HCT116 (cell line): ENCODE results near the gene DNAAF5. TPM values are rescaled to one million over a fixed set of nuclear protein-coding genes. Genes with fewer than 3 reads are reported as not detected.

Source experiments
- ATAC-seq: fragments of 200-7000 bp; cut with Tn5 transposase; 2 replicates; pipeline ENCODE4 v1.9.1; 2020; ENCODE audit warnings: mild to moderate bottlenecking, moderate library complexity
- BruUV-seq: library from RNA; stranded (reverse); fragments of 400-500 nt; replicated peaks from 2 replicates; lab custom pipeline; 2021; lab: Mats Ljungman, UMichigan
- CTCF ChIA-PET: fragments of 300-600 bp; sonication (Branson Sonifier 250); formaldehyde crosslinking; loops from one replicate; lab custom pipeline; 2021; ENCODE audit warnings: antibody characterized with exemption; lab: Charles Lee
- POLR2A ChIA-PET: fragments of 300-600, 350-600 bp; sonication (Branson Sonifier 250); formaldehyde crosslinking; loops from one replicate; lab custom pipeline; 2021; ENCODE audit warnings: antibody characterized with exemption; lab: Charles Lee
- RAD21 ChIA-PET, 2 experiments: fragments of 300-600 bp; sonication (Branson Sonifier 250); formaldehyde crosslinking; loops; one replicate each; lab custom pipeline; 2023; ENCODE audit warnings: low total read pairs in 2 of 2; ENCODE audit not compliant: uncharacterized antibody in 2 of 2, unreplicated experiment in 2 of 2, low non-redundant PET in 1 of 2; lab: Charles Lee
- DNase-seq: peaks from one replicate; pipeline ENCODE4 v3.0.0-alpha.2; 2010; ENCODE audit warnings: low read depth, low spot score
- H2AFZ ChIP-seq: fragments of 200-600 bp; shearing (Covaris generic), sonication (generic); 2 replicates; pipeline ENCODE4 v1.6.1; 2017; ENCODE audit warnings: low read depth, mixed run types, mixed read lengths, antibody characterized with exemption, low read length; ENCODE audit not compliant: poor library complexity, severe bottlenecking
- H3K27ac ChIP-seq: 2 replicates; pipeline ENCODE4 v1.5.1; 2012; ENCODE audit warnings: low read depth, low read length
- H3K27me3 ChIP-seq: fragments of 200-600 bp; sonication (generic); 2 replicates; pipeline ENCODE4 v1.6.1; 2016; ENCODE audit warnings: mixed run types, low read length, mixed read lengths; ENCODE audit not compliant: insufficient read depth
- H3K36me3 ChIP-seq, 2 experiments: fragments of 200-500 bp in 1 of 2; fragments of 200-600 bp in 1 of 2; sonication (Bioruptor generic) in 1 of 2; sonication (generic) in 1 of 2; 2 replicates each; pipeline versions ENCODE4 v1.5.1 to v1.6.1; 2014 to 2016; ENCODE audit warnings: low read length in 2 of 2, inconsistent platforms in 1 of 2, mixed read lengths in 1 of 2, mixed run types in 1 of 2; ENCODE audit not compliant: insufficient read depth in 2 of 2, control insufficient read depth in 1 of 2
- H3K4me1 ChIP-seq, 2 experiments: fragments of 200-600 bp in 1 of 2; sonication (generic) in 1 of 2; 2 replicates each; pipeline versions ENCODE4 v1.5.1 to v1.6.1; 2012 to 2017; ENCODE audit warnings: low read length in 2 of 2, inconsistent platforms in 1 of 2, mild to moderate bottlenecking in 1 of 2, mixed read lengths in 1 of 2, mixed run types in 1 of 2, moderate library complexity in 1 of 2; ENCODE audit not compliant: insufficient read depth in 2 of 2, control insufficient read depth in 1 of 2
- H3K4me2 ChIP-seq: fragments of 200-600 bp; sonication (generic); 2 replicates; pipeline ENCODE4 v1.6.1; 2017; ENCODE audit warnings: mixed run types, low read length, mixed read lengths
- H3K4me3 ChIP-seq, 2 experiments: fragments of 200-600 bp in 1 of 2; sonication (generic) in 1 of 2; replicated peaks in 1 of 2; 2 replicates each; pipeline ENCODE4 v1.5.1; 2011 to 2016; ENCODE audit warnings: low read length in 2 of 2, control low read depth in 1 of 2, low read depth in 1 of 2, mild to moderate bottlenecking in 1 of 2, mixed read lengths in 1 of 2, mixed run types in 1 of 2
- H3K79me2 ChIP-seq: fragments of 200-600 bp; sonication (generic); 2 replicates; pipeline ENCODE4 v1.6.1; 2017; ENCODE audit warnings: mild to moderate bottlenecking, mixed run types, low read length, moderate library complexity, mixed read lengths; ENCODE audit not compliant: insufficient read depth
- H3K9ac ChIP-seq: fragments of 200-600 bp; sonication (generic); 2 replicates; pipeline ENCODE4 v1.6.1; 2016; ENCODE audit warnings: low read length, mixed read lengths
- H3K9me2 ChIP-seq: fragments of 200-600 bp; sonication (generic), shearing (Covaris generic); 2 replicates; pipeline ENCODE4 v1.6.1; 2017; ENCODE audit warnings: mixed run types, mild to moderate bottlenecking, moderate library complexity; ENCODE audit not compliant: insufficient read depth
- H3K9me3 ChIP-seq, 2 experiments: fragments of 200-500 bp in 1 of 2; fragments of 200-600 bp in 1 of 2; sonication (Bioruptor generic) in 1 of 2; sonication (generic) in 1 of 2; 2 replicates each; pipeline ENCODE4 v1.6.1; 2014 to 2017; ENCODE audit warnings: low read length in 2 of 2, mixed read lengths in 2 of 2, inconsistent platforms in 1 of 2, low read depth in 1 of 2, mild to moderate bottlenecking in 1 of 2, mixed run types in 1 of 2, moderate library complexity in 1 of 2; ENCODE audit not compliant: control insufficient read depth in 1 of 2, insufficient read depth in 1 of 2
- H4K20me1 ChIP-seq: fragments of 200-600 bp; sonication (generic), shearing (Covaris generic); 2 replicates; pipeline ENCODE4 v1.6.1; 2017; ENCODE audit warnings: mixed run types, mild to moderate bottlenecking, moderate library complexity; ENCODE audit not compliant: insufficient read depth
- CTCF ChIP-seq, 3 experiments: fragments of 200-600 bp in 1 of 3; sonication (generic) in 1 of 3; IDR thresholded peaks in 2 of 3; conservative IDR thresholded peaks in 1 of 3; 2 replicates each; pipeline ENCODE4 v1.5.1; 2012 to 2017; ENCODE audit warnings: low read depth in 2 of 3, low read length in 2 of 3, antibody characterized with exemption in 1 of 3, borderline replicate concordance in 1 of 3, control low read depth in 1 of 3, mild to moderate bottlenecking in 1 of 3, mixed read lengths in 1 of 3, mixed run types in 1 of 3, moderate library complexity in 1 of 3; ENCODE audit not compliant: insufficient read depth in 1 of 3
- EGR1 ChIP-seq: IDR thresholded peaks from 2 replicates; pipeline ENCODE4 v1.6.1; 2012; ENCODE audit warnings: low read depth
- EZH2phosphoT487 ChIP-seq: fragments of 200-600 bp; IDR thresholded peaks from 2 replicates; pipeline ENCODE4 v1.6.1; 2018; ENCODE audit warnings: antibody characterized with exemption, borderline replicate concordance
- FOSL1 ChIP-seq: IDR thresholded peaks from 2 replicates; pipeline ENCODE4 v1.6.1; 2012; ENCODE audit warnings: low read depth
- MAX ChIP-seq: IDR thresholded peaks from 2 replicates; pipeline ENCODE4 v1.6.1; 2012
- POLR2AphosphoS5 ChIP-seq: IDR thresholded peaks from 2 replicates; pipeline ENCODE4 v1.6.1; 2011; ENCODE audit warnings: mild to moderate bottlenecking, low read depth, low read length, moderate library complexity
- RAD21 ChIP-seq: IDR thresholded peaks from 2 replicates; pipeline ENCODE4 v1.6.1; 2012; ENCODE audit warnings: low read depth, mild to moderate bottlenecking
- SIN3A ChIP-seq: IDR thresholded peaks from 2 replicates; pipeline ENCODE4 v1.6.1; 2012; ENCODE audit warnings: low read depth
- TCF7L2 ChIP-seq: IDR thresholded peaks from 2 replicates; pipeline ENCODE4 v1.7.0; 2011; ENCODE audit warnings: borderline replicate concordance, inconsistent platforms; ENCODE audit not compliant: insufficient read depth, insufficient read length; ENCODE audit errors: extremely low read depth
- YY1 ChIP-seq: IDR thresholded peaks from 2 replicates; pipeline ENCODE4 v1.6.1; 2011; ENCODE audit warnings: low read length, low read depth, moderate library complexity, mild to moderate bottlenecking; ENCODE audit not compliant: insufficient replicate concordance; ENCODE audit errors: extremely low read depth
- ZBTB33 ChIP-seq: IDR thresholded peaks from 2 replicates; pipeline ENCODE4 v1.6.1; 2011; ENCODE audit warnings: mild to moderate bottlenecking, low read length, moderate library complexity; ENCODE audit not compliant: insufficient replicate concordance; ENCODE audit errors: extremely low read depth
- ZFX ChIP-seq: fragments of 450-650 bp; IDR thresholded peaks from 2 replicates; pipeline ENCODE4 v1.6.1; 2017
- ZNF274 ChIP-seq: fragments of 200-500 bp; sonication (Bioruptor generic); IDR thresholded peaks from 2 replicates; pipeline ENCODE4 v1.6.1; 2014; ENCODE audit warnings: mild to moderate bottlenecking, low read depth, low read length, inconsistent platforms
- intact Hi-C: fragments of 100-400 bp; cut with micrococcal nuclease; formaldehyde crosslinking; loops from 2 replicates; pipeline ENCODE4 v1.10.0; 2022
- total RNA-seq: library from RNA; stranded (reverse); gene quantifications from one replicate; pipeline ENCODE4 v1.2.1, GENCODE V29; 2021; ENCODE audit not compliant: unreplicated experiment

Gene DNAAF5
- total RNA-seq, 1 experiment from 2014 or later, result 69.4 TPM

- Histone ChIP-seq H3K4me1 (no peaks in the 10 kb centered on the region), H3K9ac (no peak overlapping the region), H3K27ac (no peak overlapping the region), H3K27me3 (no peaks in the 10 kb centered on the region), H4K20me1 (no peaks in the 10 kb centered on the region), H2AFZ (no peak overlapping the region), H3K9me3 (peaks cover 10 to 20% of the 10 kb centered on the region in 2 experiments; a peak in 2 of 4 replicates), H3K4me2 (no peak overlapping the region), H3K79me2 (no peaks in the 10 kb centered on the region), H3K4me3 (no peak overlapping the region), H3K36me3 (no peaks in the 10 kb centered on the region), H3K9me2 (no peaks in the 10 kb centered on the region)
- CTCF ChIA-PET, result no interaction called here
- BruUV-seq, result no TSS peak
- TF ChIP-seq MAX (no peak), EZH2phosphoT487 (no peak), ZFX (no peak), FOSL1 (no peak)
- RAD21 ChIA-PET, result no interaction called here
- ATAC-seq (no peak), DNase-seq (no peak)
- intact Hi-C loops, result no loop called here
- POLR2A ChIA-PET, result no interaction called here
These were observed 42.8 kb upstream of the DNAAF5 start for GRCh38 chr7:683526-684205.

- no peaks in the 10 kb centered on the region for H3K79me2 ChIP-seq
- CTCF ChIA-PET, result no interaction called here
- BruUV-seq, result no TSS peak
- no peak overlapping the region for H3K27ac ChIP-seq
- no peaks in the 10 kb centered on the region for H3K36me3 ChIP-seq
- TF ChIP-seq CTCF (IDR thresholded peaks at IDR 0.05 in 2 of 3, conservative IDR thresholded peaks at IDR 0.05 in 1 of 3; ENCODE audit: borderline replicate concordance in 1 of 3, insufficient read depth in 1 of 3, low read depth in 2 of 3, low read length in 2 of 3) (no peak), FOSL1 (no peak), ZBTB33 (no peak), ZNF274 (no peak), EZH2phosphoT487 (no peak), RAD21 (no peak), POLR2AphosphoS5 (no peak), YY1 (no peak), ZFX (no peak), SIN3A (no peak), EGR1 (no peak), TCF7L2 (no peak)
- TF ChIP-seq, all 23 proteins: peak for 0
- H3K4me2 ChIP-seq, result no peak overlapping the region
- peaks cover 10 to 22% of the 10 kb centered on the region in 2 experiments; a peak in 2 of 4 replicates for H3K9me3 ChIP-seq
- no peak overlapping the region for H3K4me3 ChIP-seq
- no peaks in the 10 kb centered on the region for H4K20me1 ChIP-seq
- H2AFZ ChIP-seq, result no peak overlapping the region
- ChIA-PET POLR2A (no interaction called here), RAD21 (no interaction called here)
- no peaks in the 10 kb centered on the region for H3K27me3 ChIP-seq
- H3K9me2 ChIP-seq, result no peaks in the 10 kb centered on the region
- DNase-seq, result no peak
- intact Hi-C loops, result no loop called here
- H3K9ac ChIP-seq, result no peak overlapping the region
- no peaks in the 10 kb centered on the region for H3K4me1 ChIP-seq
- no peak for ATAC-seq
These were observed 42.1 kb upstream of the DNAAF5 start for GRCh38 chr7:684416-684815.
